Loucy (cell line): ENCODE results near the gene TARDBP.

Source experiments
- EZH2phosphoT487 ChIP-seq: fragments of 200-600 bp; IDR thresholded peaks from 2 replicates; pipeline ENCODE4 v1.6.1; 2018; ENCODE audit warnings: antibody characterized with exemption, mild to moderate bottlenecking, moderate library complexity, borderline replicate concordance
- TF ChIP-seq, protein P1 (sequence below): fragments of 200-600 bp; sonication (generic); conservative IDR thresholded peaks from 2 replicates; pipeline ENCODE4 v1.5.1; 2014; ENCODE audit warnings: mild to moderate bottlenecking, antibody characterized with exemption, low read length

DNA sequence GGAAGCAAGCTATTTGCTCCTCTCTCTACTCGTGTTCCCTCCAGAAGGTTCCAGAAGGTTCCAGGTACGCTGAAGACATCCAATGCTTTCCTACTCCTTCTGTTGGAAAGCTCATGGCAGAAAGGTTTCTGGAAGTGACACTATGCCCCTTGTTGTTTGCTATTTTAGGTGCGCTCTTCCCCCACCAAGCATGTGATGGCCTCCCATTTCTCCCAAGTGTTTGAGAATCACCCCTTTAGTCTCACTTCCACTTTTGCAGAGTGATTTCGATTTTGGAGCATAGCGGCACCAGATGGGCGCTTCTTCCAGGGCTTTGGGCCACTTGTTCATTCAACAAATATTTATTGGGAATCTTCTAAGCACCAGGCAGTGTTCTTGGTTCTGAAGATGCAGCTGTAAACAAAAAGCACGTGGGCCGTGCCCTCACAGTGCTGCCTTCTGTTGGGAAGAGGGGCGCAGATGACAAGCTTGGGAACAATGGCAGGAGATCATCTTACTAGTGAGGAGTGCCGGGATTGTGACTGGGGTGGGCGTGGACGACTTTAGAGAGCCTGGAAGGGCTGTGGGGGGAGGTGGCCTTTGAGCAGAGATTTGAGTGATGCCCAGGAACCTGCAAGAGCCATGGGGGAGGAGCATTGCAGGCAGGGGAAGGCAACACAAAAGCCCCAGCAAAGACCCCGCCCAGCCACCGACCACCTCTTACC lies 43.0 kb upstream of the TARDBP start:
- TF ChIP-seq, protein P1, sequence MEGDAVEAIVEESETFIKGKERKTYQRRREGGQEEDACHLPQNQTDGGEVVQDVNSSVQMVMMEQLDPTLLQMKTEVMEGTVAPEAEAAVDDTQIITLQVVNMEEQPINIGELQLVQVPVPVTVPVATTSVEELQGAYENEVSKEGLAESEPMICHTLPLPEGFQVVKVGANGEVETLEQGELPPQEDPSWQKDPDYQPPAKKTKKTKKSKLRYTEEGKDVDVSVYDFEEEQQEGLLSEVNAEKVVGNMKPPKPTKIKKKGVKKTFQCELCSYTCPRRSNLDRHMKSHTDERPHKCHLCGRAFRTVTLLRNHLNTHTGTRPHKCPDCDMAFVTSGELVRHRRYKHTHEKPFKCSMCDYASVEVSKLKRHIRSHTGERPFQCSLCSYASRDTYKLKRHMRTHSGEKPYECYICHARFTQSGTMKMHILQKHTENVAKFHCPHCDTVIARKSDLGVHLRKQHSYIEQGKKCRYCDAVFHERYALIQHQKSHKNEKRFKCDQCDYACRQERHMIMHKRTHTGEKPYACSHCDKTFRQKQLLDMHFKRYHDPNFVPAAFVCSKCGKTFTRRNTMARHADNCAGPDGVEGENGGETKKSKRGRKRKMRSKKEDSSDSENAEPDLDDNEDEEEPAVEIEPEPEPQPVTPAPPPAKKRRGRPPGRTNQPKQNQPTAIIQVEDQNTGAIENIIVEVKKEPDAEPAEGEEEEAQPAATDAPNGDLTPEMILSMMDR, result no peak
- no peak for TF ChIP-seq EZH2phosphoT487
